Fibroblast of the conjunctiva (primary cell): Measurements from ENCODE around the gene SPIB.
"Not testable (repeated sequence)": the region's sequence is repeated elsewhere in the genome, so short reads cannot be mapped to it uniquely, and the experiment has no call there.

Experiments used
- DNase-seq: peaks from one replicate; pipeline ENCODE4 v3.0.0-alpha.2; 2010; ENCODE audit warnings: low read depth

SPIB gene

DNA sequence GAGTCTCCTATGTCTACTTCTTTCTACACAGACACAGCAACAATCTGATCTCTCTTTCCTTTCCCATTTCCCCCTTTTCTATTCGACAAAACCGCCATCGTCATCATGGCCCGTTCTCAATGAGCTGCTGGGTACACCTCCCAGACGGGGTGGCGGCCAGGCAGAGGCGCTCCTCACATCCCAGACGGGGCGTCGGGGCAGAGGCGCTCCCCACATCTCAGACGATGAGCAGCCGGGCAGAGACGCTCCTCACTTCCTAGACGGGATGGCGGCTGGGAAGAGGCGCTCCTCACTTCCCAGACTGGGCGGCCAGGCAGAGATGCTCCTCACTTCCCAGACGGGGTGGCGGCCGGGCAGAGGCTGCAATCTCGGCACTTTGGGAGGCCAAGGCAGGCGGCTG, 27.8 kb upstream of the SPIB start:
- not testable (repeated sequence) for DNase-seq

- DNase-seq = no peak
Measured at GRCh38 chr19:50392759-50393158, 26.0 kb upstream of the SPIB start.

- DNase-seq = no peak
Measured at GRCh38 chr19:50393589-50393988, 25.1 kb upstream of the SPIB start.

GRCh38 chr19:50394017-50394416, 24.7 kb upstream of the SPIB start:
- no peak for DNase-seq

DNA sequence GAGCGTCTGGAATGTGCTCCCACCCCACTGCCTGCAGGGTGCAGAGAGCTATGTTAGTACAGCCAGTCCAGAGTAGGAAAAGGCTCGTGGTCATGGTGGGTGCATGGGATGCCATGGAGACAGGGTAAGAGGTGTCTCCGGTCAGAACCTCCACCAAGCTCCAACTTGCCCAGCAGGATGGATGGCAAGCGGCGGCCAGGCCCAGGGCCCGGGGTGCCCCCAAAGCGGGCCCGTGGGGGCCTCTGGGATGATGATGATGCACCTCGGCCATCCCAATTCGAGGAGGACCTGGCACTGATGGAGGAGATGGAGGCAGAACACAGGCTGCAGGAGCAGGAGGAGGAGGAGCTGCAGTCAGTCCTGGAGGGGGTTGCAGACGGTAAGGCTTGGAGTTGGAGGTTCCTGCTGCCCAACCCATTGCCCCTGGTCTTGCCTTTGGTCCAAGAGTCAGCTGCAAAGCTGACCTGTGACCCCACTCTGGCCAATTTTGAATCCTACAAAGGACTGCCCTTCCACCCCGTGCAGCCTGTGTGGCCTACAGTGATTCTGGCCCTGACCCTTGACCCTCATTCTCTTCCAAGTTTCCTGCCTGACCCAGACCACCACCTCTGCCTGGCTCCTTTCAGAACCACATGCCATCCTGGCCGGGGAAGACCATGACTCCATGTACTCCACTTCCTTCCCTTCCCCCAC, 19.9 kb upstream of the SPIB start:
- DNase-seq = no peak

GRCh38 chr19:50399368-50399745, 19.4 kb upstream of the SPIB start:
- no peak for DNase-seq

- DNase-seq = no peak
Measured at GRCh38 chr19:50401605-50402450, 16.9 kb upstream of the SPIB start.

DNA sequence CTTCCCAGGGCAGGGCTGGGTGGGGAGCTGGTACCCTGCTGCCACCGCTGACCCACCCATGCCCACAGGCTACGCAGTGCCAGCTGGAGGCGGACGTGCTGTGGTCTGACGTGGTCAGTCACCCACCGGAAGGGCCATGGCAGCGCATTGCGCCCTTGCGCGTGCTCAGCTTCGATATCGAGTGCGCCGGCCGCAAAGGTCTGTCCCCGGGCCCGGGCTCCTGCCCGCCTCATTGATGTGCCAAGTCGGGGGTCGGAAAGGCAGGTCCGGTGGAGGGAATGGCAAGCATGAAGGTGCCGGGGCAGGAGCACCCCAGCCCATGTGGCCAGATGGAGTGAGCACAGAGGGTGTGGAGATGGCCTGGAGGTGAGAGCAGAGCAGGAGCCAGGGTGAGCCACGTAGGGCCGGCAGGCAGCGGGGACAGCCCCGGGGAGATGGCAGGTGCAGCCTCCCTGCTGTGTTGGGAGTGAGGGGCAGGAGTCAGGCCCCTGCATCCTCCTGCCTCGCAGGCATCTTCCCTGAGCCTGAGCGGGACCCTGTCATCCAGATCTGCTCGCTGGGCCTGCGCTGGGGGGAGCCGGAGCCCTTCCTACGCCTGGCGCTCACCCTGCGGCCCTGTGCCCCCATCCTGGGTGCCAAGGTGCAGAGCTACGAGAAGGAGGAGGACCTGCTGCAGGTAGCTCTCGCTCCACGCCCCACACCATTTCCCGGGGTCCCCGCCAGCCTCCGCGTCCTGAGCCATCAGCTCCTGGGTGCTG, 16.0 kb upstream of the SPIB start:
- DNase-seq = no peak

DNA sequence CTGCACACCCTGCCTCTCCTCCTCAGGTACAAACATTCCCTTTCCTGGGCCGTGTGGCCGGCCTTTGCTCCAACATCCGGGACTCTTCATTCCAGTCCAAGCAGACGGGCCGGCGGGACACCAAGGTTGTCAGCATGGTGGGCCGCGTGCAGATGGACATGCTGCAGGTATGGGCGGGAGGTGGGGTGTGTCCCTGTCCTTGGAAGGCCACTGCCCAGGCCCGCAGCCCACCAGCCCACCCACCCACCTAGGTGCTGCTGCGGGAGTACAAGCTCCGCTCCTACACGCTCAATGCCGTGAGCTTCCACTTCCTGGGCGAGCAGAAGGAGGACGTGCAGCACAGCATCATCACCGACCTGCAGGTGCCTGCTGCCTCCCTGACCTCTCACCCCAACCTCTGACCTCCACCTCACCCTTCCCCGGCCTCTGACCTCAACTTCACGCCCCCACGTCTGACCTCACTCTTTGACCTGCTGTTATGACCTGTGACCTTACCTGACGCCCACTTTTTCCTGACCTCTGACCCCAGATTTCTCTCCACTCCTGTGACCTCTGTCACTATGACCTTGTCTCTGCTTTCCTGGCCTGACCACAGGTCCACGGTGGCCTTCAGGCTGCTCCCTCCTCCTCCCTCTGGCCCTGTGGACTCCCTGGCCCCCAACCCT, 12.4 kb upstream of the SPIB start:
- DNase-seq = no peak

GRCh38 chr19:50406829-50407228, 11.9 kb upstream of the SPIB start:
- DNase-seq = no peak

- DNase-seq = no peak
Measured at GRCh38 chr19:50409347-50409746, 9.4 kb upstream of the SPIB start.

- DNase-seq = no peak
Measured at GRCh38 chr19:50410109-50410508, 8.6 kb upstream of the SPIB start.

DNA sequence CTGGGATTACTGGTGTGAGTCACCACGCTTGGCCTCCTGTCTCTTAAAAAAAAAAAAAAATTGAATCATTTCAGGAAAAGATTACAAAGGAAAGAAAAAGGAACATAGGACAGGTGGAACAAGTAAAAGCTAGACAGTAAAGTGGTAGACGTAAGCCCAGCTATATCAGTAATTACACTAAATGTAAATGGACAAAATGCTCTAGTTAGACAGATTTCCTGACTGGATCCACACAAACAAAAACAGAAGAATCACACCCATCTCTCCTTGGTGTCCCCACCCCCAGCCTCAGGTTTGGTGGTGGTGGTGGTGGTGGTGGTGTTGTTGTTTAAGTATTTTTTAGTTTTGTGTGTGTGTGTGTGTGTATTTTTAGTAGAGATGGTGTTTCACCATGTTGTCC, 6.3 kb upstream of the SPIB start:
- DNase-seq = no peak

DNA sequence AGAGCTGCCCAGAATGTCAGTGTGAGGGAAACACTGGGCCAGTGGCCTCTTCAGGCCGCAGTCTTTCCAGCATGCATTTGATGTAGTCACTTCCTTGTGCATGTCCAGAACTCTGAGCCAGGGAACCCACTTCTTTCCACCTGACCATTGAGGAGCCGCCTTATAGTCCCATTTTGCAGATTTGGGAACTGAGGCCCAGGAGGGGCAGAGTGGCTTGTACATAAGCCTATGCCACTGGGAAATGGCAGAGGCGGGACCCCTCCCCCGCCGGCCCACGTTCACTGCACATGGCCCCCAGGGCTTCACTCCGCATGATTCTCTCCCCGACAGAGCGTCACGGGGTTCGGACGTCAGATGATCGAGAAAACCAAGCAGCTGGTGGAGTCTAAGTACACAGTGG, 5.6 kb upstream of the SPIB start:
- DNase-seq = no peak

GRCh38 chr19:50413531-50413930, 5.2 kb upstream of the SPIB start:
- no peak for DNase-seq

GRCh38 chr19:50414864-50415660, 3.7 kb upstream of the SPIB start:
- DNase-seq = peak; percentile 22

GRCh38 chr19:50415661-50416033, 3.1 kb upstream of the SPIB start:
- no peak for DNase-seq

DNA sequence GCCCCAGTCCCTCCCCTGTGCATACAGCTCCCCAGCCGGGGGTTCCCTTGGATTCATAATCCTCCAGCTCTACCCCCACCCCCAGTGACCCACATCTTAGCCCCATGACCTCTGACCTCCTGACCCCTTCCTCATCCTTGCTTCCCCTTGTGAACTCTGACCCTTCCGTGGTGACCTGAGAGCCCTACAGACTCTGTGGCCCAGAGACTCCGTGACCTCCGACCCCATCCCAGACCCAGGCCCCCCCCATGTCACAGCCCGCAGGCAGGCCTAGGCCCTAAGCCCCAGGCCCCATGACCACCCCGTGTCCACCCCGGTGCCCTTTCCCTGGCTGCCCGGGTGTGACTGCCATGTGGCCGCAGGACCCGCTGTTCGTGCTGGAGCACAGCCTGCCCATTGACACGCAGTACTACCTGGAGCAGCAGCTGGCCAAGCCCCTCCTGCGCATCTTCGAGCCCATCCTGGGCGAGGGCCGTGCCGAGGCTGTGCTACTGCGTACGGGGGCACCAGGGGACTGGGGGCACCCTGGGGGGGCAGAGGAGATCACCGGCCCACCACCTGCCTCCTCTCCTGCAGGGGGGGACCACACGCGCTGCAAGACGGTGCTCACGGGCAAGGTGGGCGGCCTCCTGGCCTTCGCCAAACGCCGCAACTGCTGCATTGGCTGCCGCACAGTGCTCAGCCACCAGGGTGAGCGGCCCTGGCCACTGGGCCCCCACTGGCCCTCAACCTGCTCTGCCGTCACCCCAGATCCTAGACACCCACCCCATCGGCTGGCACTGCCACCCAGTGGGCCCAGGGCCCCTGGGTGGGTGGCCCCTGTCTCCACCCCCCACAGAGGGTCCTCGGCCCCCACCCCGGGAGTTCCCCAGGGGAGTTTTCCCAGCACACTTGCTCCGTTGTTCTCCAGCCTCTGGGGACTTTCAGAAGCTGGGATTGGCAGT, 2.4 kb upstream of the SPIB start:
- DNase-seq = no peak

DNA sequence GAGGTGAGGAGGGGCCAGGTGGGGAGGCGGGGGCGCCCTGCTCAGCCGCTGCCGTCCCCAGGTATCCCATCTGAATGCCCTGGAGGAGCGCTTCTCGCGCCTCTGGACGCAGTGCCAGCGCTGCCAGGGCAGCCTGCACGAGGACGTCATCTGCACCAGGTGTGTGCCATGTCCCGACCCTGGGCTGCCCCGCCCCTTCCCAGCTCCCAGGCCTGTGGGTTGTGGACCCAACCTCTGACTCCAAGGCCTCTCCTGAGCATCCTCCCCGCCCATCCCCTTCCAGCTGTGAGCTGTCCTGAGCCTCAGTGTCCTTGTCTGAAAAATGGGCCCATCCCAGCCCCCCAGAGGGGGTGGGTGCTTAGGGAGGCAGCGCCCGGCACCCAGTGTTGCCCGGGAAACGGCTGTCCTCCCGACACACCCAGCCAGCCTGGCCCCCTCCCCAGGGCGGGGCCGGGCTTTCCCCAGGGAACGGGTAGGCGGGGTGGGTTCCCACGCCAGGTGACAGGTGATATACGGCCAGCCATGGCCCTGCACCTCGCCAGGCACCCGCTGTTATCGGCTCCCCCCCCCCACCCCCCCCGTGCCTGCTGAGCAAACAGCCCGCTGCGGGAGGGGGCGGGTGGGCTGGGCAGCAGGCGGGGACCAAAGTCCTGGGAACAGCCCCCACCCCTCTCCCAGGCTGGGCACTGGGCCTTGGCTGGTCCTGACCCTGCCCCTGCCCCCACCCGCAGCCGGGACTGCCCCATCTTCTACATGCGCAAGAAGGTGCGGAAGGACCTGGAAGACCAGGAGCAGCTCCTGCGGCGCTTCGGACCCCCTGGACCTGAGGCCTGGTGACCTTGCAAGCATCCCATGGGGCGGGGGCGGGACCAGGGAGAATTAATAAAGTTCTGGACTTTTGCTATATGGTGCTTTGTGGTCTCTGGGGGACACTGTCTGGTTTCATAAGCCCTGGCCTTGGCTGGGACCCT, 1.3 kb upstream of the SPIB start:
- DNase-seq = no peak
